Measurements from ENCODE around the gene LAMA3. TPM values are rescaled to one million over a fixed set of nuclear protein-coding genes. Genes with fewer than 3 reads are reported as not detected.
A peak's percentile ranks its signal among the peaks of the same experiment; 100 is the strongest.

Gene LAMA3
- total RNA-seq, 3 donors from 2014 or later: 0.08 to 0.20 (median 0.11) TPM

- Mint-ChIP-seq H3K4me3 (no peak overlapping the region), H3K27me3 (ENCODE audit: low read depth) (no peaks in the 10 kb centered on the region), H3K9me3 (no peaks in the 10 kb centered on the region), H3K4me1 (ENCODE audit: low read depth) (peaks cover 6% of the 10 kb centered on the region), H3K36me3 (ENCODE audit: insufficient read depth) (no peaks in the 10 kb centered on the region)
- ATAC-seq (no peak), DNase-seq (no peak)
These were observed 261.4 kb downstream of the LAMA3 start for GRCh38 chr18:23950644-23951043.

- Mint-ChIP-seq H3K27me3 (ENCODE audit: low read depth) (no peaks in the 10 kb centered on the region), H3K9me3 (no peaks in the 10 kb centered on the region), H3K36me3 (ENCODE audit: insufficient read depth) (no peaks in the 10 kb centered on the region), H3K4me3 (no peak overlapping the region), H3K4me1 (ENCODE audit: low read depth) (peaks cover 4% of the 10 kb centered on the region)
- ATAC-seq: no peak
- no peak for DNase-seq
These were observed 262.0 kb downstream of the LAMA3 start for GRCh38 chr18:23951206-23951605.

GRCh38 chr18:23953984-23954383 lies 264.7 kb downstream of the LAMA3 start:
- Mint-ChIP-seq H3K36me3 (ENCODE audit: insufficient read depth) (no peaks in the 10 kb centered on the region), H3K27me3 (ENCODE audit: low read depth) (no peaks in the 10 kb centered on the region), H3K4me3 (no peak overlapping the region), H3K4me1 (ENCODE audit: low read depth) (peaks cover 4% of the 10 kb centered on the region), H3K9me3 (no peaks in the 10 kb centered on the region)
- DNase-seq (no peak), ATAC-seq (no peak)

- no peak for DNase-seq
- no peaks in the 10 kb centered on the region for H3K9me3 Mint-ChIP-seq
- no peak overlapping the region for H3K4me3 Mint-ChIP-seq
- H3K36me3 Mint-ChIP-seq (ENCODE audit: insufficient read depth): no peaks in the 10 kb centered on the region
- no peaks in the 10 kb centered on the region for H3K4me1 Mint-ChIP-seq (ENCODE audit: low read depth)
- H3K27me3 Mint-ChIP-seq (ENCODE audit: low read depth): no peaks in the 10 kb centered on the region
- no peak for ATAC-seq
These were observed 267.2 kb downstream of the LAMA3 start for GRCh38 chr18:23956483-23956882.

DNA sequence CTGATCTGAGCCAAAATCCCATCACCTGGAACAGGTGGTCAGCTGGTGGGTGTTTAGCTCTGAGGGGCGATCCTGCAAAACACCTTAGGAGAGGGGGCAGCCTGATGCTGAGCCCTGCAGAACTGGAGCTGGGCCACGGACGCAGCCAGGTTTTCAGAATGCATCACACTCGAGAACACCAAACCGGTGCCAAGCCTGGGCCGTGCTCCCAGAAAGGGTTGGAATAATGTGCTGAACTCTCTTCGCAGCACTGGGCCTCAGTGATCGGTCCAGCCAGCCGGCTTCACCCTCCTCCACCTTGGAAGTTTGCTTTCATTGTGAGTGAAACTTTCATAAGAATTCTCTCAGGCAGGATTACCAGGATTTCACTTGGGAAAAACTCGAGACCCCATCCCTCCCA lies 268.8 kb downstream of the LAMA3 start:
- Mint-ChIP-seq H3K4me1 (ENCODE audit: low read depth) (no peaks in the 10 kb centered on the region), H3K4me3 (no peak overlapping the region), H3K36me3 (ENCODE audit: insufficient read depth) (no peaks in the 10 kb centered on the region), H3K27me3 (ENCODE audit: low read depth) (no peaks in the 10 kb centered on the region), H3K9me3 (no peaks in the 10 kb centered on the region)
- DNase-seq (no peak), ATAC-seq (no peak)

- H3K9me3 Mint-ChIP-seq: no peaks in the 10 kb centered on the region
- no peaks in the 10 kb centered on the region for H3K27me3 Mint-ChIP-seq (ENCODE audit: low read depth)
- H3K4me1 Mint-ChIP-seq (ENCODE audit: low read depth): peaks cover 45% of the 10 kb centered on the region
- H3K4me3 Mint-ChIP-seq: no peak overlapping the region
- no peak for ATAC-seq
- no peak for DNase-seq
- H3K36me3 Mint-ChIP-seq (ENCODE audit: insufficient read depth): no peaks in the 10 kb centered on the region
These were observed 274.4 kb downstream of the LAMA3 start for GRCh38 chr18:23963443-23964165.

DNA sequence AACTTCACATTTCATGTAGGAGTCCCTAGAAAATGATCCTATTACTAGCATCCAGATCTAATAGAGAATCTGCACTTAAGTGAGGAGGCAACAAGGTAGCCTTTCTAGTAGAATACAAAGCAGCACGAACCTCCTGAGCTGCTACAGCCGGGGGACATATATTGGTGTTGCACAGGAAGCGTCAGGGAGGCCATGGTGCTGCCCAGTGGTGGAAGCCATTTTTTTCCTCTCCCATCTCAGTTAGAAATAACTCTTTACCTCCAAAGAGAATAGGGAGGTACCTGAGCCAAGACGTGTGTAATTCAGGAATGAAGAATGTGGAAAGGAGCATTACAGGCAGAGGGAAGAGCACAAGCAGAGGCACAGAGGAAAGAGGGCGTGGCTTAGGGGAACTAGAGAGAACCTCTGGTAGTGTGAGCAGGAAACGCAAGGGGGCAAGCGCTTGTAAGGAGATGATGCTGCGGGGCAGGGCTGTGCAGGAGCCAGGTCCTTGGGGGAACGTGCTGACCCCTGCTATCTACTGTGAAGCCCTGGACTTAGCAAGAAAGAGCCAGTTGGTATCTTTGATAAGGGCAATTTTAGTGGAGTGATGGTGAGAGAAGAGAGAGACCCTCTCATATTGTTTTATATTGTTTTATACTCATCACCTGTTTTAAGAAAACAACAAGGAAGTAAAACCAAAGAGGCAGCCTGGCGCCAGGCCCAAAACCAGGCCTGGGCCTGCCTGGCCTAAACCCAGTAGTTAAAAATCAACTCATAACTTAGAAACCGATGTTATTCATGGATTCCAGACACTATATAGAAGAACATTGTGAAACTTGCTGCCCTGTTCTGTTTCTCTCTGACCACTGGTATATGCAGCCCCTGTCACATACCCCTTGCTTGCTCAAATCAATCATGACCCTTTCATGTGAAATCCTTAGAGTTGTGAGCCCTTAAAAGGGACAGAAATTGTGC lies 275.3 kb downstream of the LAMA3 start:
- Mint-ChIP-seq H3K36me3 (ENCODE audit: insufficient read depth) (no peaks in the 10 kb centered on the region), H3K4me1 (ENCODE audit: low read depth) (peaks cover 54% of the 10 kb centered on the region), H3K27me3 (ENCODE audit: low read depth) (no peaks in the 10 kb centered on the region), H3K4me3 (peak overlapping the region; percentile 58), H3K9me3 (no peaks in the 10 kb centered on the region)
- ATAC-seq (peak; percentile 86), DNase-seq (peak; percentile 42)

DNA sequence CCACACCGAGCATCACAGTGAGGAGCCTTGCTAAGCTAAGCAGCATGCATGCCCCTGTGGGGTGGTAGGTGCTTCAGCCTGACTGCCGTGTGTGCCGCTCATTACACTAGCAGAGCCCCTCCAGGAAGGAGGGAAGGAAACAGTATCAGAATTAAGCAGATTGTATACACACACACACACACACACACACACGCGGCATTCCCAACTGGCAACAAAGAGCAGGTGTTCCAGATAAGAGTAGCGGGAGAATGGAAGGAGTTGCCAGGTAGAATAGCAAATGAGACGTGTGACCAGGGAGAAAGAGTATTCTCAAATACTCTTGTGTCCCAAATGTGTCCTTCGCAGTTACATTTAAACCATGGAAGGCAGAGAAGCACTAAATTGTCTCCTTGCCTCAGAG lies 277.7 kb downstream of the LAMA3 start:
- Mint-ChIP-seq H3K36me3 (ENCODE audit: insufficient read depth) (no peaks in the 10 kb centered on the region), H3K4me3 (no peak overlapping the region), H3K4me1 (ENCODE audit: low read depth) (peaks cover 75% of the 10 kb centered on the region), H3K9me3 (no peaks in the 10 kb centered on the region), H3K27me3 (ENCODE audit: low read depth) (no peaks in the 10 kb centered on the region)
- no peak for ATAC-seq
- DNase-seq: no peak

GRCh38 chr18:23967321-23968089 lies 278.3 kb downstream of the LAMA3 start:
- Mint-ChIP-seq H3K4me3 (peak overlapping the region; percentile 14), H3K9me3 (no peaks in the 10 kb centered on the region), H3K36me3 (ENCODE audit: insufficient read depth) (no peaks in the 10 kb centered on the region)

GRCh38 chr18:23968638-23969604 lies 279.7 kb downstream of the LAMA3 start:
- H3K4me1 Mint-ChIP-seq (ENCODE audit: low read depth): peaks cover 94% of the 10 kb centered on the region
- H3K27me3 Mint-ChIP-seq (ENCODE audit: low read depth): no peaks in the 10 kb centered on the region
- no peaks in the 10 kb centered on the region for H3K36me3 Mint-ChIP-seq (ENCODE audit: insufficient read depth)
- ATAC-seq (no peak), DNase-seq (no peak)
- peaks cover 4% of the 10 kb centered on the region for H3K9me3 Mint-ChIP-seq
- no peak overlapping the region for H3K4me3 Mint-ChIP-seq

More at GRCh38 chr18:23967321-23968089, 278.3 kb downstream of the LAMA3 start:
- peaks cover 81% of the 10 kb centered on the region for H3K4me1 Mint-ChIP-seq (ENCODE audit: low read depth)
- no peaks in the 10 kb centered on the region for H3K27me3 Mint-ChIP-seq (ENCODE audit: low read depth)
- DNase-seq (no peak), ATAC-seq (peak in 1 of 2 donors; percentile 24)

- H3K36me3 Mint-ChIP-seq (ENCODE audit: insufficient read depth): no peaks in the 10 kb centered on the region
- DNase-seq (no peak), ATAC-seq (no peak)
- peaks cover 4% of the 10 kb centered on the region for H3K9me3 Mint-ChIP-seq
- H3K4me1 Mint-ChIP-seq (ENCODE audit: low read depth): peaks cover 91% of the 10 kb centered on the region
- no peaks in the 10 kb centered on the region for H3K27me3 Mint-ChIP-seq (ENCODE audit: low read depth)
- no peak overlapping the region for H3K4me3 Mint-ChIP-seq
These were observed 280.4 kb downstream of the LAMA3 start for GRCh38 chr18:23969664-23970063.

- H3K27me3 Mint-ChIP-seq (ENCODE audit: low read depth): no peaks in the 10 kb centered on the region
- peak; percentile 53 for DNase-seq
- ATAC-seq: peak; percentile 32 to 52
- H3K4me3 Mint-ChIP-seq: no peak overlapping the region
- H3K36me3 Mint-ChIP-seq (ENCODE audit: insufficient read depth): no peaks in the 10 kb centered on the region
- peaks cover 88% of the 10 kb centered on the region for H3K4me1 Mint-ChIP-seq (ENCODE audit: low read depth)
- peaks cover 8% of the 10 kb centered on the region for H3K9me3 Mint-ChIP-seq
These were observed 281.2 kb downstream of the LAMA3 start for GRCh38 chr18:23970161-23971096.

All from activated T-cell treated with anti-CD3 and anti-CD28 coated beads, Interleukin-2, amount 50 U/mL, for 4 hours (primary cell).